Measurements from ENCODE around the gene CALHM1.

The CALHM1 gene

GRCh38 chr10:103457896-103458583, 660 bp downstream of the CALHM1 start:
- in situ Hi-C loops (cut with MboI; ENCODE audit: low sequenced_read_pairs), result no loop called here

GRCh38 chr10:103457176-103457712, 1.5 kb downstream of the CALHM1 start:
- in situ Hi-C loops (cut with MboI; ENCODE audit: low sequenced_read_pairs), result no loop called here

- in situ Hi-C loops (cut with MboI; ENCODE audit: low sequenced_read_pairs), result no loop called here
Measured at GRCh38 chr10:103456074-103456660, 2.5 kb downstream of the CALHM1 start.

GRCh38 chr10:103455235-103455634, 3.5 kb downstream of the CALHM1 start:
- in situ Hi-C loops (cut with MboI; ENCODE audit: low sequenced_read_pairs), result no loop called here

GRCh38 chr10:103454026-103454425, 4.7 kb downstream of the CALHM1 start:
- in situ Hi-C loops (cut with MboI; ENCODE audit: low sequenced_read_pairs), result no loop called here

DNA sequence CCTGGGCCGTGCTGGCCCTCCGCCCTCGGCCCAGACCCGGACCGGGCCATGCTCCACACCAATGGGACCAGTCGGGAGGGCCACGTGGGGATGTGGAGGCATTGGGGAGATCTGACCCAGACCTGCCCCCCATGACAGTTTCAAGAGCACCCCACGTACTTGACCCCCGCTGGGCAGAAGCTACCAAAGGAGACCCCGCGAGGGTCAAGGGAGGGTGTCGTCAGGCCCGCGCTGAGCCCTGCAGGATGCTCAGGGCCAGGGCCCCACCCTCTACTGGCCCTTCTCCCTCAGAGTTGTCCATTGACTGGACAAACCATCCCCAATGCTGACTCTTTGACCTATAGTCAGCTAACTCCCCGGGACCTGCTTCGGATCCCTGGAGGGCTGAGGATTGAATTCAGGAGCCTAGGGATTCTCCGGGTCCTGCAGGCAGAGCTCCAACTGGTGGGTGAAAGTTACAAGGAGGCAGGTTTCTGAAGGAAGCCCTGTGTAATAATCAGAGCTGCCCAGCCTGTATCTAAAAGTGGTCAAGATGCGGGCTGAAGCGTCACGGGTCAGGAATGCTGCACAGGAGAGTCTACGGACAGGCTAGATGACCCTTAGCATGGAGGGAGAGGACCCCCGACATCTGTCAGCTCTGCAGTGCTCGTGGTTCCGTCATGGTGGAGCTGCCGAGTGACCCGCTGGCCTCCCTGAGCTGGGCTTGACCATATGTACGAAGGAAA, 6.0 kb downstream of the CALHM1 start:
- in situ Hi-C loops (cut with MboI; ENCODE audit: low sequenced_read_pairs), result no loop called here

GRCh38 chr10:103451831-103452505, 6.7 kb downstream of the CALHM1 start, which contains the start of gene CALHM2:
Gene CALHM2 (minus strand): TSS chr10:103452370. CDS start chr10:103449941, 2,429 bp downstream.
- in situ Hi-C loops (cut with MboI; ENCODE audit: low sequenced_read_pairs), result no loop called here

DNA sequence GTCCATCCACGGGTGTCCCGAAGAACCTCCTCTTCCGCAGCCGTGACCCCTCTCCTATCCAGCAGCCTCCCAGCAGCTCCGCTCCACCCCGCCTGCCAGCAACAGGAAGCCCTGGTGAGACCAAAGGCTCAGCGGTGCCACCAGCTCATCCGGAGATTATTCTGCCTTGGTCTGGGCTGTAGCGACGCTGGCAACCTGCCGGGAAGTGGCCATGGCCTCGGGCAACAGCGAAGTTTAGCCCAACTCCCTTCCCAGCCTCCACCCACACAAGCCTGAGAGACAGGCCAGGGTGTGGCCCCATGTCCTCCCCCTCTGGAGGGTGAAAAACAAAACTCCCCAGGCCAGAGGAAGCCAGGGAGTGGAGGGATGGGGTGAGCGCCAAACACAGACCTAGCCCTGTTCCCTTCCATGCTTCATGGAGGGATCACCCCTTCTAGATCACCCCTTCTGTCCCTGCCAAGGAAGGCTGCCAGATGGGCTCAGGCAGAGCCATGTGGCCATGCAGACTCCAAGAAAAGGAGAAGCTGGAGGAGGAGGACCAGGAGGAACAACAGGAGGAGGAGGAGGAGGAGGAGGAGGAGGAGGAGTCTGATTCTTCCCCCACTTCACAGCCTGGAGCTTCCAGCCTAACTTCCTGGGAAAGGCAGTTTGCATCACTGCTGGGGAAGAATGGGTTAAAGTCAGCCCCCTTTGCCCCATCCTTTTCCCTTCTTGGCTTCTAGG, 7.4 kb downstream of the CALHM1 start:
- in situ Hi-C loops (cut with MboI; ENCODE audit: low sequenced_read_pairs), result no loop called here

GRCh38 chr10:103450201-103450695, 8.5 kb downstream of the CALHM1 start:
- in situ Hi-C loops (cut with MboI; ENCODE audit: low sequenced_read_pairs), result no loop called here

DNA sequence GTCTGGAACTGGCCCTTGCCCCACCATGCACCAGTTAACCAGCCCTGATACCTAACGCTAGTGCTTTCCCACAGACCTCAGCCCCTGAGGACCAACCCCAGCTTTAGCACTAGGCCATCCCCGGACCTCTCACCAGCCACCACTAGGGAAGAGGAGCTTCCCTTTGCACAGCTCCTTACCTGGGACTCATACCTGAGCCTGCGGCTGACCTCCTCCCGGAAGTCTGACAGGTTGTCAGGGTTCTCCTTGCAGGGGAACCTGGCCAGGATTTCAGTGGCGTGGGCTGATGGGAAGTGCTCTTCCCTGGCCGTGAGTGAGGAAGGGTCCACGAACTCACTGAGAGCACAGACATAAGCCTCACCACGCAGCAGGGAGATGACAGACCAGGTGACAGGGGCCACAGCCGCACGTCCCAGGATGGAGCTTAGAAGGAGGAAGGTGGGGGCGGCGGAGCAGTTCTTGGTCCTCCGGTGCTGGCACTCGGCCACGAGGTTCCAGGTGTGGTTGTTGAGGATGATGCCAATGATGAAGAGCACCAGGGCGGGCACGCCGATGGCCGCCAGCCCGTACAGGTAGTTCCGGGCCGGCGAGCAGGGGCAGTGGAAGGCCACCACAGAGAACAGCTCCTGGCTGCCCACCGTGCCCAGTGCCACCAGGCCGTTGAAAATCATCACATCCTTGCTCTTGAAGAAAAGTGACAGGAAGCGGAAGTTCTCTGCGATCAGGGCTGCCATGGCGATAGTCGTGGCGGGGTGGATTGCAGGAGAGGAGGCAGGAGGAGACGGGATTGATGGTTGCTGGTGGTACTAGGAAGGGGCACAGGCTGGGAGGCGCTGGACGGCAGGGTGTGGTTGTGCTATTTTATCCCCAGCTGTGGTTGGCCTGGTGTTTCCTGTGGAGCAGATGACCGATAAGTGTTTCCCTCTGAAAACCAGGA, 9.2 kb downstream of the CALHM1 start:
- in situ Hi-C loops (cut with MboI; ENCODE audit: low sequenced_read_pairs), result no loop called here

GRCh38 chr10:103448746-103449145, 10.0 kb downstream of the CALHM1 start:
- in situ Hi-C loops (cut with MboI; ENCODE audit: low sequenced_read_pairs), result no loop called here

DNA sequence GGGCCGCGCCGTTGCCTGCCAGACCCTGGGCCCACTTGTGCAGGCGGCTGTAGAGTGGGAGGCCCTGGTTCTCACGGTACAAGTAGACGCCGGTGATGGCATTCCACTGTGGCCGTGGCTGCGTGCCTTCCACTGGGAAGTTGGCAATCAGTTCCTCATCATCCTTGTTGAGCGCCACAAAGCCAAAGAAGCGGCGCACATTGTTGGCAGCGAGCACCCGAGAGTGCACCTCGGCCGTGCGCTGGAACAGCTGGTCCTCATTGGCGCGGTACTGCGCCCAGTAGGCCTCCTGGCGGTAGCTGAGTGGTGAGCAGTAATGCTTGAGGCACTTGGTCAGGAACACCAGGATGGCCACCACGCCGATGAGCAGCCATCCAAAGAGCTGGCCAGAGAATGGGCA, 11.5 kb downstream of the CALHM1 start:
- in situ Hi-C loops (cut with MboI; ENCODE audit: low sequenced_read_pairs), result no loop called here

GRCh38 chr10:103445767-103446567, 12.7 kb downstream of the CALHM1 start:
- in situ Hi-C loops (cut with MboI; ENCODE audit: low sequenced_read_pairs), result no loop called here

- in situ Hi-C loops (cut with MboI; ENCODE audit: low sequenced_read_pairs), result no loop called here
Measured at GRCh38 chr10:103445366-103445765, 13.3 kb downstream of the CALHM1 start.

- in situ Hi-C loops (cut with MboI; ENCODE audit: low sequenced_read_pairs), result no loop called here
Measured at GRCh38 chr10:103444478-103444877, 14.2 kb downstream of the CALHM1 start.

- in situ Hi-C loops (cut with MboI; ENCODE audit: low sequenced_read_pairs), result no loop called here
Measured at GRCh38 chr10:103443475-103444185, 15.1 kb downstream of the CALHM1 start.

DNA sequence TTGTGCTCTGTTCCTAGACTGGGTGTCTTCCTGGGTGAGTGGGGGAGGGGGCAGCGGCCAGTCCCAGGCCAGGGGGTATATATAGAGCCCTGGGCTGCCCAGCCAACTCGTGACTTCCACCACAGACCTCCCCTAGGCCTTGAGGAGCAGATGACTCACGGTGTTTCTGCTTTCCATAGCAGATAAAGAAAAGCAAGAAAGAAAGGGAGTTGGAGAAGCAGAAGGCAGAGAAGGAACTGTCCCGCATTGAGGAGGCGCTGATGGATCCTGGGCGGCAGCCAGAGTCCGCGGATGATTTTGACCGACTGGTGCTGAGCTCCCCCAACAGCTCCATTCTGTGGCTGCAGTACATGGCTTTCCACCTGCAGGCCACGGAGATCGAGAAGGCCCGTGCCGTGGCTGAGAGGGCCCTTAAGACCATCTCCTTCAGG, 16.7 kb downstream of the CALHM1 start:
- in situ Hi-C loops (cut with MboI; ENCODE audit: low sequenced_read_pairs), result no loop called here

DNA sequence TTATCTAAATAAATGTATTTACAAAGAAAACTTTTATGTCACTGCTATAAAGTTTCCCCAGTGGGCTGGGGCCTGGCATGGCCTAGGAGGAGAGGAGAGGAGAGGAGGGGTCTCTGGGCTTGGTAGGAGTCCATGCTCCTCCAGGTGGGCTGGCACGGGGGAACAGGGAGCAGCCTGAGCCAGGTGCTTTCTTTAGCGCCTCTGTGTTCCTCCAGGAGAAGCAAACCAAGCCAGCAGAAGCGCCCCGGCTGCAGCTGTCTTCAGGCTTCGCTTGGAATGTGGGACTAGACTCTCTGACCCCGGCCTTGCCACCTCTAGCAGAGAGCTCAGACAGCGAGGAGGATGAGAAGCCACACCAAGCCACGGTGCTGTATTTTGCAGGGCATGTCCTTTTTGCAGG, 17.1 kb downstream of the CALHM1 start:
- in situ Hi-C loops (cut with MboI; ENCODE audit: low sequenced_read_pairs), result no loop called here

Measured in HL-60/S4 (cell line).